Activated T-cell treated with anti-CD3 and anti-CD28 coated beads for 24 hours (primary cell): Measurements from ENCODE around the gene GTF2A1L.
"Not testable (repeated sequence)": the region's sequence is repeated elsewhere in the genome, so short reads cannot be mapped to it uniquely, and the experiment has no call there.

Source experiments
- DNase-seq: peaks from one replicate; pipeline ENCODE4 v3.0.0-alpha.2; 2020; ENCODE audit warnings: low read depth

The GTF2A1L gene

DNA sequence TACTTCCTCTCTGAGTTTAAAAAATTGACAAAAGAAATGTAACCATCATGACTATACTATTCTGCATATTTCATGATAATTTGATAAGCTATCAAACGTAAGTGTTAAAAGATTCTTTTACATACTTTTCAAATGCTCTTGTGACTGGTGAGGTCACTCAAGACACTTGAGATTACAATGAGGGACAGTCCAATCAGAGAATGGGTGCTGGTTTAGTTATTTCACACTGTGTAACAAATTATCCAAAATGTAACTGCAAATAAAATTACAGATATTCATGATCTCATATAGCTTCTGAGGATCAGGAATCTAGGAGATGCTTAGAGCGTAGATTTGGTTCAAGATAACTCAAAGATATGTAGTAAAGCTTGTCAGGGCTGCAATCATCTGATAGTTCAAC is 4.4 kb upstream of the GTF2A1L start:
- DNase-seq: no peak

DNA sequence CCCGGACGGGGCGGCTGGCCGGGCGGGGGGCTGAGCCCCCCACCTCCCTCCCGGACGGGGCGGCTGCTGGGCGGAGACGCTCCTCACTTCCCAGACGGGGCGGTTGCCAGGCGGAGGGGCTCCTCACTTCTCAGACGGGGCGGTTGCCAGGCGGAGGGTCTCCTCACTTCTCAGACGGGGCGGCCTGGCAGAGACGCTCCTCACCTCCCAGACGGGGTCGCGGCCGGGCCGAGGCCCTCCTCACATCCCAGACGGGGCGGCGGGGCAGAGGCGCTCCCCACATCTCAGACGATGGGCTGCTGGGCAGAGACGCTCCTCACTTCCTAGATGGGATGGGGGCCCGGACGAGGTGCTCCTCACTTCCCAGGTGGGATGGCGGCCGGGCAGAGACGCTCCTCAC is 3.1 kb upstream of the GTF2A1L start:
- not testable (repeated sequence) for DNase-seq

DNA sequence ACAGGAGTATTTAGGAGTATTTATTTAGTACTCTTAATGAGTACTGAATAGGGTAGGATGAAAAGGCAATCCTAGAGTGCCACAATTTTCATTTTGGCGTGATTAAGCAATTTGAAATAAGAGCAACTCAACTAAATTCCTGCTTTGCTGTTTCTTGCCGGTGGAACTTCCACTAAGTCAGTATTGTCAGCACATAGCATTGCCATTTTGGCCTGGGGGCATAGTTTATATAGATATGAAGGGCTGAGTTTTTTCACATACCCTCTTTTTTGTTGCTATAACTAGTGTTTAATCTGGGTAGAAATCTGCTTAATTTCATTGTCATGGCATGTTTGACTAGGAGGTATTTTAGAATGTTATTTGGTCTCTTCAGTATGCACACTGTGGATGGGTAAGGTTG is 1.9 kb downstream of the GTF2A1L start:
- DNase-seq: no peak

DNA sequence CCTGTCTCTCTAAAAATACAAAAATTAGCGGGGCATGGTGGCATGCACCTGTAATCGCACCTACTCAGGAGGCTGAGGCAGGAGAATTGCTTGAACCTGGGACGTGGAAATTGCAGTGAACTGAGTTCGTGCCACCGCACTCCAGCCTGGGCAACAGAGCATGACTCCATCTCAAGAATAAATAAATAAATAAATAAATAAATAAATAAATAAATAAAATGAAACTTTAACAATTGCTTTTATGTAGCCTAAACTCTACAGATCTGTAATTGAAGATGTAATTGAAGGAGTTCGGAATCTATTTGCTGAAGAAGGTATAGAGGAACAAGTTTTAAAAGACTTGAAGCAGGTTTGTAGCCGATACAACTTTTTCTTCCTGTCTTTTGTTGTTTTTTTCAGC is 2.9 kb downstream of the GTF2A1L start:
- no peak for DNase-seq

DNA sequence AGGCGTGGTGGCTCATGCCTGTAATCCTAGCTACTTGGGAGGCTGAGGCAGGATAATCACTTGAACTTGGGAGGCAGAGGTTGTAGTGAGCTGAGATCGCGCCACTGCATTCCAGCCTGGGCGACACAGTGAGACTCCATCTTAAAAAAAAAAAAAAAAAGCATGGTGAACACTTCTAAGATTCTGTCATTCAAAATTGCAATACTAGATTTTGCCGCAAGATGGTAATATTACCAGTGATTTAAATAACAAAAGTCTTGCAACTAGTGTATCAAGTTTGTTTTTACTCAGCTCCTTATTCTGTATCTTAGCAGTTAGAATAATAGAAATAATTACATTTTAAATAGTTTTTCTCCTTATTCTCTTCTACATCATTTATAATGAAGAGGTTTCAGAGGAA is 5.0 kb downstream of the GTF2A1L start:
- not testable (repeated sequence) for DNase-seq

DNA sequence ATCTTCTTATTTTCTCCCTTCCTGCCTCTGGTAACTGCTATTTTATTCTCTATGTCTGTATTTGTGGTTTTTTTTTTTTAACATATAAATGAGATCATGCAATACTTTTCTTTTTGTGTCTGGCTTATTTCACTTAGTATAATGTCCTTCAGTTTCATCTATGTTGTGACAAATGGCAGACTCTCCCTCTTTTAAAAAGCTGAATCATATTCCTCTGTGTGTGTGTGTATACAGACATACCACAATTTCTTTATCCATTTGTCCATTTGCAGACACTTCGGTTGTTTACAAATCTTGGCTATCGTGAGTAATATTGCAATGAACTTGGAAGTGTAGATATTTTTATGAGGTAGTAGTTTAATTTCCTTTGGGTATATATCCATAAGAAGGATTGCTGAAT is 7.0 kb downstream of the GTF2A1L start:
- no peak for DNase-seq

DNA sequence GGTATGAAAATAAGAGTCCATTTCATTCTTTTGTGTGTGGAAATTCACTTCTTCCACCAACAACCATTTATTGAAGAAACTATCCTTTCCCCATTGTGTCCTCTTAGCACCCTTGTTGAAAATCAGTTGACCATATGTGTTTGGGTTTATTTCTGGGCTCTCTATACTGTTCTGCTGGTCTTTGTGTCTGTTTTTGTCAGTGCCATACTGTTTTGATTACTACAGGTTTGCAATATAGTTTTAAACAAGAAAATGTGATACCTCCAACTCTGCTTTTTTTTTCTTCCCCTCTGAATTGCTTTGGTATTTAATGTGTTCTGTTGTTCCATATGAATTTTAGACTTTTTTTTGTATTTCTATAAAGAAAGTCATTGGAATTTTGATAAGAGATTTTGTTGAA is 8.4 kb downstream of the GTF2A1L start:
- DNase-seq: no peak

DNA sequence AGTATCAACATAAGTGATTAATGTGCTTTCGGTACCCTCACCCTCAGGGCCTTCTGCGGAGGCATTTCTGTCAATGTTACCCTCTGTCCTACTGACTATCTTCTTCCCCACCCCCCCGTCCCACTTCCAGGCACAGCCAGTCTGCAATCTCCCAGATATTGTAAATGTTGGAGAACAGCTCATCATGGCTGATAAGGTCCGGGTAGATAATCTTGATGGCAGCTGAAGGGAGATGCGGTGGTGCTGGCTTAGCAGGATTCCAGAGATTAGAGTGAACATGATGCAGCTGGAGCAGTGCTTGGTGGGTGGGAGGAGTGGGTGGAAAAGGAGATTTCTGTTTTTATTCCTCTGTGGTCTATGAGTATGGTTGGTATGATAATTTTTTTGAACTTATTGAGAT is 15.5 kb downstream of the GTF2A1L start:
- no peak for DNase-seq

DNA sequence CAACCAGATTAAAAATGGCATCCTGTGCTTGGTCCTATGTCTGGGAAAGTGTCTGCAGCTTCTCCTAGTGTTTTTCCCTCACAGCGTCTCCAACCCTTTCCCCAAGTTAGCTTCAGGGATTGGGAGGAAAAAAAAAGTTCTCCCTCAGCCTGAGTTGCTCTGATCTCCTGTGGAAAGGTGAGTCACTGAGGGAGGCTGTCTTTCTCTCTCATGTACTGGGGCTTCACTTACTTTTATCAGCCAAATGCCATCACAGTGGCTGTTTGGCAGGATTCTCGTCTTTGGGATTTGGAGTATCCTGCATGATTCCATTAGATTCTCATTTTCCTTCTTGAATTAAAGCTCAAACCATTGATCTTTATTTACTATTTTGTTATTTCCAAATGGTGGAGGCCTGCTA is 18.1 kb downstream of the GTF2A1L start:
- no peak for DNase-seq

DNA sequence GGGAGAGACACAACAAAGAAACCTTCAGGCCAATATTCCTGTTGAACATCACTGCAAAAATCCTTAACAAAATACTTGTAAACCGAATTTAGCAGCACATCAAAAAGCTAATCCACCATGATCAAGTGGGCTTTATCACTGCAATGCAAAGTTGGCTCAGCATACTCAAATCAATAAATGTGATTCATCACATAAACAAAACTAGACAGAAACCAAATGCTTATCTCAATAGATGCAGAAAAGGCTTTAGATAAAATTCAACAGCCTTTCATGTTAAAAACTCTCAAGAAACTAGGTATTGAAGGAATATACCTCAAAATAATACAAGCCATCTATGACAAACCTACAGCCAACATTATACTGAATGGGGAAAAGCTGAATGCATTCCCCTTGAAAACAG is 20.6 kb downstream of the GTF2A1L start:
- no peak for DNase-seq

DNA sequence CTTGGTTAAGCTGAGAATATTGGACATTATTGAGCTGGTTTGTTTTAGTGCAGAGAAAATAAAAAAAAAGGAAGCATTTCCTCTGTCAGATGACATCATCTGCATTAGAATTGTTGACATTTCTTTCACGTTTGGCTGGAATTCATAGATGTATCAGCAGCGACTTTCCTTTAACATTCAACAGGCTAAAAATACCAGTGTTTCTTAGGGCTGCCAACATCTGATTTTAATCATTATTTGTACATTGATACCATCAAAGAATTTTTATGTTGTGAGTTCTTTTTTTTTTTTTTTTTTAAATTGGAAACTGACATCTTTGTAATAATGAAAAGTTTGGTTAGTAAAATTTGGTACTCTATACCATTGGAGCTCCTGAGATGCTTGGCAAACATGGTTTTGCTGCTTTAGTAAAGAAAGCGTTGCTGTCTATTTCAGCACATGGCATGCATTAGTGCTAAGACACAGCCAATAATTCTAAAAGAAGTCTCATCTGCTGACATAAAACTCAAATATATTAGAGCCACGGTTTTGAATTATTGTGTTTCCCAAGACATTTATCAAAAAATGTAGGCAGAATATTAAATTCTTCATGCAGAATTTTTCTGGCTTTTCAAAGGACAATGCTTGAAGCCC is 33.6 kb downstream of the GTF2A1L start:
- DNase-seq: no peak

DNA sequence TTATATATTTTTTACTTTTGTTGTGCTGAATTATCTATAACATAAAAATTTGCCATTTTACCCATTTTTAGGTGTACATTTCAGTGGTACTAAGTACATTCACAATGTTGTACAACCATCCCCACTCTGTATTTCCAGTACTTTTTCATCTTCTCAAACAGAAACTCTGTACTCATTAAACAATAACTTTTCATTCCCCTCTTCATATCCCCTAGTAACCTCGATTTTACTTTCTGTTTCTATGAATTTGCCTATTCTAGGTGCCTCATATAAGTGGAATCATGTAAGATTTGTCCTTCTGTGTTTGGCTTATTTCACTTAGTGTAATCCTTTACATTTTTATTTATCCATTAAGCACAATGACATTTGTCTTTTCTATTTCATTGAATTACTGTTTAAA is 51.3 kb downstream of the GTF2A1L start:
- no peak for DNase-seq

DNA sequence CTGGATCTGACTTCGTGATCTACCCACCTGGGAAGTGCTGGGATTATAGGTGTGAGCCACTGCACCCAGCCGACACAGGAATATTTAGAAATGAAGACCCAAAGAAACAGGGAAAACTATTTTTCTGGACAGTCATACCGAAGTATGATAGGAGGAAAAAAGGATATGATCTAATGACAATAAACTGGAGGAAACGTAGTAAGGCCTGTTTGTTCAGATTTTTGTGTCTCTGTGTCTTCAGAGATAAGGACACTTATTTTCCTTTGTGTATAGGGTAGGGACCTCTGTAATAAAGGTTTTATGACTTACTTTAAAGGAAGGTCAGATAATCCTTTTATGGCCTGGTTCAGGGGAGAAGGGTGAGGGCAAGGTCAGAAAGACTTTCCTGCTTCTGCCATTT is 55.9 kb downstream of the GTF2A1L start:
- no peak for DNase-seq

DNA sequence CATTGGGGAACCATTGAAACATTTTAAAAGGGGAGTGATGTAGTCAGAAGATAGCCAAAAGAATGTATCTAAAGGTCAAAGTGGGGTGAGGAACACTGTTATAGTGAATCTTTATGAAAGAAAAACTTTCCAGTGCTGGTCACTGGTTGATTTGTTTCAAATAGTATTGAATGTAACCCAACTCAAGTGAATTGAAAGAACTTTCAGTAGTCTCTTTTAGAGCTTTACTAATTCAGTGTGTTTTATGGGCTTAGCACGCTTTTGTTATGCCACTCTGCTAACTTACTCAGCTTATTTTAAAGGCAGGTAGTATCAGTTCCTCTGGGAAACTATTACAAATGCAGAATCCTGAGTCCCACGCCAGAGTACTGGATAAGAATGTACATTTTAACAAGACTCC is 57.3 kb downstream of the GTF2A1L start:
- DNase-seq: no peak

DNA sequence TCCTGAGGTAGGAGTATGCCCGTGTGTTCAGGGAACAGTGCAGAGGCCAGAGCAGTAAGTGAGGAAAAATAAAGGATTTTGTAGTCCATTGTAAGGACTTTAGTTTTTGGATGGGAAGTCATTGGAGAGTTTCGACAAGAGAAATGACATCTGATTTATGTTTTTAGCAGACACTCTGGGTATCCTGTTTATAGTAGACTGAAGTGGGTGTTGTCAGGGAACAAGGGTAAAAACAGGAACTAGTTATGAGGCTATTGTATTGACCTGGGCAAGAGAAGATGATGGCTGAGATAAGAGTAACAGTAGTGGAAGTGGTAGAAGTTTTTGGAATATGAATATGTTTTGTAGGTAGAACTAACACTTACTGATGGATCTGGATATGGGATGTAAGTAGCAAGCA is 59.8 kb downstream of the GTF2A1L start:
- no peak for DNase-seq

DNA sequence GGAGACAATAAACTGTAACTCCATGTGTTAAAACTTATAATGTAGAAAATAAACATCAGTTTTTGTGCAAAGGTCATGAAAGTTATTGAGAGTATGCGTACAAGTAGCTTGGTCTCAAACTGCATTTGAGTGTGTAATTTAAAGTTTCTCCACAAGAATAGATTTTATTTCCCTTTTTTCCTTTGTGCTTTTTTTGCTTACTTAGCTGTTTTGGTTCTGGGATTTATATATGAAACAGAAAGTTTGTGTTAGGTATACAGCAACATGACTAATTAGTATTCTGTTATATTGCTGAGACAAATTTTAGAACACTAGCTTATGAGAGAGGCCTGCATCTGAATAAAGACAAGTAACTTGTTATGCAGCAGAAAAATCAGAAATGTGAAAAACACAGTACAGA is 67.5 kb downstream of the GTF2A1L start:
- DNase-seq: no peak

DNA sequence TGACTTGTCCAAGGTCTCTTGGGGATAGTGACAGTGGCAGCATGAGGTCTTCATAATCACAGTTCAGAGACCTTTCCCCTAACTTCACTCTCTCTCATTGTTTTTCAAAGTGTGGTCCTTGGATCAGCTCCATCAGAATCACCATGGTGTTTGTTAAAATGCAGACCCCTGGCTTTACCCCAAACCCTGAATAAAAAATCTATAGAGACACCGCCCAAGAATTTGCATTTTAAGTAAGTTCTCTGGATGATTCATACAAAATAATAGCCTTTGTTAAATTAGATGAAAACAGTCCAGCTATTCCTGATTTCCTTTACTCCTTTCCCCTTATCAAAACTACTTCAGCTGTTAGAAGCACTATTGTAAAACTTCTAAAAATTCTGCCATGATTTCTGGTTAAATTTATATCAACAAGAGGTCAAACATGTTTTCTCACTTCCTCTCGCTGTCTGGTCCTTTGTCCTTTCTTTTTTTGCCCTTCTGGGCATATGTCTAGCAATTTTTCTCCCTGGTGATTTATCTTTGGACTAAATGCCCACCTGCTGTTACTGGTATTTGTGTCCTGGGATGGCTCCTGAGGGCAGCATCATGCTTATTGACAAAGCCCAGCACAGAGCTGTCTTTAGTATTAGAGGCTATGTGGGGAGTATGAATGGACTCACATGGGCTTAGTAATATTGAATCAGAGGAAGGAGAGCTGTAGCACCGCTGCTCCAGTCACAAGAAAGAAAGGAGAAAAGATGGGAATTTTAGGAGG is 74.5 kb downstream of the GTF2A1L start:
- no peak for DNase-seq

DNA sequence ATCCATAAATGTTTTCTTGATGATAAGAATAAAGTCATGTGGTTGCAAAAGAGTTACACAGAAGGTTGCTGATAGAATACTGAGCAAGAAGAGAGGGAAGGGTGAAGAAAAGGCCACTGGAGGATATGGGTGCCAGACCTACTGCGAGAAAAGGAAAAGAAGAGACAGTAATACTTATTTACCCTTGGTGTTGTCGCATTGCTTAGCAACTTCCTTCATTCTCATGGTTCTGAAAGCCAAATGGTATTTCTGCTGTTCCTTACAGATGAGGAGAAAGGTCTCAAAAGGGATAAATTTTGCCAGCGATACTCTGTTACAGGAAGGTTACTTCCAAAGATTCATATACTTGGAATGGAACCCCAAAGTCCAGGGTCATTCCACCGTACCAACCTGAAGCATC is 75.4 kb downstream of the GTF2A1L start:
- no peak for DNase-seq

DNA sequence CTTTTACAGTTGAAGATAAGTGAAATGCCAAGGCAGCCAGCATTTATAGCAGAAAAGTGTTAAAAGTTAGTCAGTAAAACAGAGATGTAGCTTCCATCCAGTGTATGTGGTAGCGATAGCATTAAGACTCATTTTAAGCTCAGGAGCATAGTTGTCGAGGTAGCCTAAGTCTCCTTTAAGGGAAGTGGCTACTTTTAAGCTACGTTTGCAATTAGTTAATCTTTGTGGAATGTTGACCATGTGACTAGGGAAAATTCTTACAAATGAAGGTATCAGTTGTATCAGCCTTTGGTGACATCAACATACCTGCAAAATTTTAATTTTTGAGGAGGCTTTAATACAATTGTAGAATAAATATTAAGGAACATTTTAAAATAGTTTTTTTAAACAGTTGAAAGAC is 76.0 kb downstream of the GTF2A1L start:
- no peak for DNase-seq

DNA sequence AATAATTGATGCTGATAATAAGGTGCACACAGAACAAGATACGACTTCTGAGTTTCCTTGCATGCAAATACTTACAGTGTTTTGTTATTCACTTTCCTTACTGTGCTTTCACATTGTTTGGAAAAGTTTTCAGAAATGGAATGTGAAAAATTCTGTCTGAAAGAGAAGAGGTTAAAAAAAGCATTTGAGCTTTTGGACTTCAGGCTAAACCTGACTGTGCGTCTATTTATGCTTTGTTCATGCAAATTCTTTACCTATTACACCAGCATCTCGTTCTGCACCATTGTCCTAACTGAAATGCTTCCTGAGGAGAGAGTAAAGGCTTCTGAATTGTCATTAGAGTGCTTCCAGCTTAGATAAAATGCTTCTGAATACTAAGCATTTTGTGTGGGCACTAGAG is 76.5 kb downstream of the GTF2A1L start:
- DNase-seq: no peak

DNA sequence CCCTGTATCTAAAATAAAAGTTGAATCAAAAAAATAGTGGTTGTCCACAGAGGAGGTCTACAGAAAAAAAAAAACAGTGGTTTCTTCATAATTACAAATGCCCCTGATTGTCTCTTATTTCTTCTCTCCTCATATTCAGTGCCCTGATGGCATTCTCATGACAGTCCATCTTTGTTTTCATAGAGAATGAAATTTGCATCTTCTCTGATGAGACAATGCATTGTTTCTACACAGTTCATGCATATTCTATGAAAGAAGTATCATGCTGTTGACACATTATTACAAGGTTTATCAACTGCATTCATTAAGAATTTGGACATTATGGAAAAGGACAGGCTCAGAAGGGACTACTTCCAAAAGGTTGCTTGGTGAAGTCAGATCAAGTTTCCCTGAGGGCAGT is 78.3 kb downstream of the GTF2A1L start:
- DNase-seq: no peak

DNA sequence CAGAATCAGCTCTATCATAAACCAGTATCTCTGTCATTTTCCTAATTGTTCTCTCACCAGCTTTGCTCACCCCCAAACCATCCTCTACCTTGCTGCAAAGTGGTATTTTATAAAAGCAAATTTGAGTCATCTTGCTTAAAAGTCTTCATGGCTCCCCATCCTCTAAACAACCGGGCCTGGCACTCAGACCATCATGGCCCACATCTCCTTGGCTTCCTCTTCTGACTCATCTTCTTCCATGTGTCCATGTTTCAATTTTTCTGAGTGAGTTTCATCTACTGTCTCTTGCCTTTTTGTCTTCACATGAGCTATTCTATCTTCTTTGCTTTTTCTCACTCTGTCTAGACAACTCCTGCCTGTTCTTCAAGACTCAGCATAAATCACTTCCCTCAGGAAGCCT is 79.2 kb downstream of the GTF2A1L start:
- no peak for DNase-seq

DNA sequence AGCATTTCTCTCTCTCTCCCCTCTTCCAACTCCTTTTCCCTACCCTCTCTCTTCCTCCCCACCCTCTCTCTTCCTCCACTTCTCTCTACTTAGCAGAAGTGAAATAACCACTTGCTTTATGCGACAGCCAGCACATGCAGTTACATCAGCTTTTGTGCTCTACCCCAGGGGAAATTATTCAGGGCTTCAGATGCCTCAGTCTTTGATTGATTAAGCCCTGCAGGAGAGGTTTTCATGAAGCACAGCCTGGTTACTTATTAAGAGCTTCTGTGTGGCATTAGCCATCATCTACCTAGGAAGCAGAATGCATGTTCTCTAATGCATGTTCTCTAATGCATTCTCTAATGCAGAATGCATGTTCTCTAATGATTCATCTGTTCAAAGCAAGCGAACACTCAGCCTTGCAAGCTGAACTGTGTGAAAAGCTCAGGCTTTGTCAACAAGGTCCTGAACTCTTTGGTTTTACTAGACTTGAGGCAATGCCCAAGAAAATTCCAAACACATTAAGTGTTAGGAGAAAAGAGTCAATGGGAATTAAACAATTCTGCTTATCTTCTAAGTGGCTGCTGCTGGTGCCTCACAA is 81.8 kb downstream of the GTF2A1L start:
- no peak for DNase-seq

DNA sequence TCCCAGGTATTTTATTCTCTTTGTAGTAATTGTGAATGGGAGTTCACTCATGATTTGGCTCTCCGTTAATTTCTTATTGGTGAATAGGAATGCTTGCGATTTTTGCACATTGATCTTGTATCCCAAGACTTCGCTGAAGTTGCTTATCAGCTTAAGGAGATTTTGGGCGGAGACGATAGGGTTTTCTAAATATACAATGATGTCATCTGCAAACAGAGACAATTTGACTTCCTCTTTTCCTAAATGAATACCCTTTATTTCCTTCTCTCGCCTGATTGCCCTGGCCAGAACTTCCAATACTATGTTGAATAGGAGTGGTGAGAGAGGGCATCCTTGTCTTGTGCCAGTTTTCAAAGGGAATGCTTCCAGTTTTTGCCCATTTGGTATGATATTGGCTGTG is 86.0 kb downstream of the GTF2A1L start:
- not testable (repeated sequence) for DNase-seq
